ENCODE results near the gene SFTPD.

SFTPD gene

GRCh38 chr10:79938728-79939406 lies 10.0 kb downstream of the SFTPD start:
- Histone ChIP-seq H3K36me3 (ENCODE audit: low read length) (no peaks in the 10 kb centered on the region), H3K9me2 (replicated peaks; ENCODE audit: insufficient read depth, low read length) (no peaks in the 10 kb centered on the region), H3K9ac (ENCODE audit: low read length) (peak overlapping the region; percentile 22; the same call in 1 of the 2 replicates), H3F3A (ENCODE audit: insufficient read depth) (peaks cover 9% of the 10 kb centered on the region; the same call in 1 of the 2 replicates), H3K27me3 (ENCODE audit: low read length) (no peaks in the 10 kb centered on the region), H3K4me3 (ENCODE audit: insufficient read depth, low read length, poor library complexity, severe bottlenecking) (no peak overlapping the region), H3K27ac (ENCODE audit: low read depth, low read length) (peak overlapping the region; percentile 60), H3K4me2 (ENCODE audit: low read depth, low read length, poor library complexity, severe bottlenecking) (peak overlapping the region; percentile 52), H3K9me3 (ENCODE audit: insufficient read depth, low read length) (no peaks in the 10 kb centered on the region), H2AFZ (ENCODE audit: low read depth, low read length, severe bottlenecking) (peak overlapping the region; percentile 63), H3K79me2 (ENCODE audit: insufficient read depth, low read length) (no peaks in the 10 kb centered on the region), H4K20me1 (ENCODE audit: low read depth, low read length) (no peaks in the 10 kb centered on the region)
- TF ChIP-seq CTCF (IDR thresholded peaks at IDR 0.05; ENCODE audit: insufficient read depth, low read length, poor library complexity, severe bottlenecking), result no peak
- TF ChIP-seq EZH2phosphoT487 (conservative IDR thresholded peaks at IDR 0.05; ENCODE audit: low read length), result no peak

GRCh38 chr10:79937701-79938151 lies 11.2 kb downstream of the SFTPD start:
- Histone ChIP-seq H3K9me2 (replicated peaks; ENCODE audit: insufficient read depth, low read length) (no peaks in the 10 kb centered on the region), H4K20me1 (ENCODE audit: low read depth, low read length) (no peaks in the 10 kb centered on the region), H3F3A (ENCODE audit: insufficient read depth) (peaks cover 9% of the 10 kb centered on the region; the same call in 1 of the 2 replicates), H3K79me2 (ENCODE audit: insufficient read depth, low read length) (no peaks in the 10 kb centered on the region), H3K9me3 (ENCODE audit: insufficient read depth, low read length) (no peaks in the 10 kb centered on the region), H3K4me3 (ENCODE audit: insufficient read depth, low read length, poor library complexity, severe bottlenecking) (no peak overlapping the region), H3K9ac (ENCODE audit: low read length) (no peak overlapping the region), H3K4me2 (ENCODE audit: low read depth, low read length, poor library complexity, severe bottlenecking) (no peak overlapping the region), H3K36me3 (ENCODE audit: low read length) (no peaks in the 10 kb centered on the region), H3K27ac (ENCODE audit: low read depth, low read length) (no peak overlapping the region), H3K27me3 (ENCODE audit: low read length) (no peaks in the 10 kb centered on the region), H2AFZ (ENCODE audit: low read depth, low read length, severe bottlenecking) (no peak overlapping the region)
- no peak for TF ChIP-seq EZH2phosphoT487 (conservative IDR thresholded peaks at IDR 0.05; ENCODE audit: low read length)
- TF ChIP-seq CTCF (IDR thresholded peaks at IDR 0.05; ENCODE audit: insufficient read depth, low read length, poor library complexity, severe bottlenecking), result no peak

- H3K4me2 ChIP-seq (ENCODE audit: low read depth, low read length, poor library complexity, severe bottlenecking), result no peak overlapping the region
- H3K9ac ChIP-seq (ENCODE audit: low read length), result no peak overlapping the region
- H3F3A ChIP-seq (ENCODE audit: insufficient read depth), result peaks cover 9% of the 10 kb centered on the region; the same call in 1 of the 2 replicates
- no peaks in the 10 kb centered on the region for H3K27me3 ChIP-seq (ENCODE audit: low read length)
- no peak overlapping the region for H3K4me3 ChIP-seq (ENCODE audit: insufficient read depth, low read length, poor library complexity, severe bottlenecking)
- no peaks in the 10 kb centered on the region for H3K9me3 ChIP-seq (ENCODE audit: insufficient read depth, low read length)
- H3K9me2 ChIP-seq (replicated peaks; ENCODE audit: insufficient read depth, low read length), result no peaks in the 10 kb centered on the region
- H2AFZ ChIP-seq (ENCODE audit: low read depth, low read length, severe bottlenecking), result no peak overlapping the region
- H4K20me1 ChIP-seq (ENCODE audit: low read depth, low read length), result no peaks in the 10 kb centered on the region
- H3K79me2 ChIP-seq (ENCODE audit: insufficient read depth, low read length), result no peaks in the 10 kb centered on the region
- H3K36me3 ChIP-seq (ENCODE audit: low read length), result no peaks in the 10 kb centered on the region
- TF ChIP-seq EZH2phosphoT487 (conservative IDR thresholded peaks at IDR 0.05; ENCODE audit: low read length) (no peak), CTCF (IDR thresholded peaks at IDR 0.05; ENCODE audit: insufficient read depth, low read length, poor library complexity, severe bottlenecking) (no peak)
- H3K27ac ChIP-seq (ENCODE audit: low read depth, low read length), result no peak overlapping the region
Measured at GRCh38 chr10:79936625-79937615, 12.0 kb downstream of the SFTPD start.
